Camera-type eye (tissue), 1 donor: ENCODE data around the gene DAP. TPM values are rescaled to one million over a fixed set of nuclear protein-coding genes. Genes with fewer than 3 reads are reported as not detected.

Source experiments
- total RNA-seq: library from RNA; depleted of rRNA; stranded (reverse); fragments of >200 nt; gene quantifications from one replicate; pipeline ENCODE4 v1.2.3, GENCODE V29; 2014

The DAP gene, protein sequence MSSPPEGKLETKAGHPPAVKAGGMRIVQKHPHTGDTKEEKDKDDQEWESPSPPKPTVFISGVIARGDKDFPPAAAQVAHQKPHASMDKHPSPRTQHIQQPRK
- 54.4 TPM for total RNA-seq

DNA sequence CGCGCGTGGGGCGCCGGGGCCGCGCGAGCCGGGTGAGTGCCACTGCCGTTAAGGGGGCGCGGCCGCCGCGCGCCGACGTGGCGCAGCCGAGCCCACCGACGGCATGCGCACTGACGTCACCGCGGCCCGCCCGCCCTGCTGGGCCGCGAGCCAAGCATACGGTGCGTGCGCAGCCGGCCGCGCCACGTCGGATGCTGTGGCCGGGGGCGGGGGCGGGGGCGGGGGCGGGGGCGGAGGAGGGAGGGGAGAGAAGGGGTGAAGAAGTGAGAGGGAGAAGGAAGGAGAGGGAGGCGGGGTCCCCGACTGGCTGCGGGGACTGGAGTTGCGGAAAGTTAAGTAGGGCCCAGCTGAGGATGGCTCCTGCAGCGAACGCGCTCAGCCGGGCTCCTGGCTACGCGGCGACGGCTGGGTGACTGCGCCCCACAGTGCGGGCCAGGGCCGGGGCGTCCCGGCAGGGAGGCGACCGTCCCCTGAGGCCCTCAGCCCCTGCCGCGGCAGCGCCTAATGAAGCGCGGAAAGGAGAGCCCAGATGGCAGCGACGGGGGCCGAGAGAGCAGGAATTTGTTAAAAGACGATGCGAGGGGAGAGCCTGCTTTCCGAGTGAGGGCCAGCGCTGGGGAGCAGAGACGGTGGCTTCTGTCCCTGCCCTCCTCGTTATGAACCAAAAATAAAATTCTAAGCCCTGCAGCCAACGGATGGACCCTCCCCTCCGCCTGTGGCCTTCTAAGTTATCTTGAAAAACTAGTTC is at the start of gene DAP:
DAP (minus strand) TSS at position 50 of the 748 bp plus-strand sequence. CDS start 166 bp downstream, outside the sequence.

Other genes with a start within 250 kb of the DAP start
- 138 TPM for gene ANKRD33B, start 197.2 kb downstream of the DAP start, total RNA-seq